Stimulated activated CD4-positive, alpha-beta T cell treated with anti-CD3 and anti-CD28 coated beads, Interleukin-4, amount 100 ng/mL, for 1 hour (primary cell): ENCODE measurements around the gene POLDIP3.

Experiments
- DNase-seq: peaks from one replicate; pipeline ENCODE4 v3.0.0-alpha.2; 2020

POLDIP3 gene

GRCh38 chr22:42614312-42615091, at the start of gene POLDIP3:
Gene POLDIP3, minus strand, starts transcription at chr22:42614883. Its CDS starts 26 bp downstream, at chr22:42614857.
- DNase-seq: peak; percentile 98

GRCh38 chr22:42661985-42662831, 47.5 kb upstream of the POLDIP3 start:
- DNase-seq: peak; percentile 82

- DNase-seq: no peak
Observed at GRCh38 chr22:42656578-42656977, 41.9 kb upstream of the POLDIP3 start.

GRCh38 chr22:42655693-42656092, 41.0 kb upstream of the POLDIP3 start:
- no peak for DNase-seq

- DNase-seq: no peak
Observed at GRCh38 chr22:42654436-42655073, 39.9 kb upstream of the POLDIP3 start.

GRCh38 chr22:42653999-42654398, 39.3 kb upstream of the POLDIP3 start:
- no peak for DNase-seq

GRCh38 chr22:42651134-42651533, 36.5 kb upstream of the POLDIP3 start:
- no peak for DNase-seq

GRCh38 chr22:42649246-42650099, 34.8 kb upstream of the POLDIP3 start, which contains the start of gene CYB5R3:
Gene CYB5R3, minus strand, starts transcription at chr22:42649392. Its CDS starts 77 bp downstream, at chr22:42649315.
- DNase-seq: peak; percentile 80

GRCh38 chr22:42648368-42649245, 33.9 kb upstream of the POLDIP3 start:
- DNase-seq: no peak

GRCh38 chr22:42648017-42648367, 33.3 kb upstream of the POLDIP3 start:
- no peak for DNase-seq

GRCh38 chr22:42646569-42647525, 32.2 kb upstream of the POLDIP3 start:
- DNase-seq: no peak

- DNase-seq: no peak
Observed at GRCh38 chr22:42645938-42646568, 31.4 kb upstream of the POLDIP3 start.

- no peak for DNase-seq
Observed at GRCh38 chr22:42645341-42645937, 30.8 kb upstream of the POLDIP3 start.

- no peak for DNase-seq
Observed at GRCh38 chr22:42644422-42645340, 30.0 kb upstream of the POLDIP3 start.

- DNase-seq: no peak
Observed at GRCh38 chr22:42643634-42644421, 29.1 kb upstream of the POLDIP3 start.

GRCh38 chr22:42642806-42643633, 28.3 kb upstream of the POLDIP3 start:
- no peak for DNase-seq
